Liver (tissue), 9 donors: ENCODE results near the gene FRMD4B. TPM values are rescaled to one million over a fixed set of nuclear protein-coding genes. Genes with fewer than 3 reads are reported as not detected.
A peak's percentile ranks its signal among the peaks of the same experiment; 100 is the strongest.

Experiments used
- DNase-seq: peaks from one replicate; pipeline ENCODE4 v3.0.0-alpha.2; 2017; ENCODE audit warnings: low spot score
- H3K27ac ChIP-seq, 2 donors: one replicate each; pipeline ENCODE4 v1.7.0; 2013; ENCODE audit warnings: inconsistent platforms in 2 of 2, low read length in 2 of 2, control low read depth in 1 of 2, low read depth in 1 of 2, mild to moderate bottlenecking in 1 of 2
- H3K27me3 ChIP-seq, 4 donors: one replicate each; pipeline versions ENCODE4 v1.6.1 to v1.7.0; 2013; ENCODE audit warnings: low read length in 3 of 4, inconsistent platforms in 1 of 4, mild to moderate bottlenecking in 1 of 4, moderate library complexity in 1 of 4; ENCODE audit not compliant: control insufficient read depth in 4 of 4, insufficient read depth in 4 of 4
- H3K36me3 ChIP-seq, 4 donors: one replicate each; pipeline versions ENCODE4 v1.6.1 to v1.7.0; 2013; ENCODE audit warnings: low read length in 3 of 4, mild to moderate bottlenecking in 3 of 4, low read depth in 1 of 4, moderate library complexity in 1 of 4; ENCODE audit not compliant: control insufficient read depth in 4 of 4, insufficient read depth in 3 of 4
- H3K4me1 ChIP-seq, 4 donors: one replicate each; pipeline versions ENCODE4 v1.6.1 to v1.7.0; 2013; ENCODE audit warnings: low read length in 3 of 4, mild to moderate bottlenecking in 3 of 4, moderate library complexity in 1 of 4; ENCODE audit not compliant: control insufficient read depth in 4 of 4, insufficient read depth in 4 of 4
- H3K4me3 ChIP-seq, 3 donors: one replicate each; pipeline versions ENCODE4 v1.6.1 to v1.7.0; 2013; ENCODE audit warnings: low read length in 3 of 3, control low read depth in 1 of 3, low read depth in 1 of 3, mild to moderate bottlenecking in 1 of 3
- H3K9ac ChIP-seq, 2 donors: one replicate each; pipeline ENCODE4 v1.7.0; 2013; ENCODE audit warnings: low read length in 2 of 2, mild to moderate bottlenecking in 2 of 2, moderate library complexity in 2 of 2, control low read depth in 1 of 2, low read depth in 1 of 2
- H3K9me3 ChIP-seq, 4 donors: one replicate each; pipeline versions ENCODE4 v1.6.1 to v1.7.0; 2013; ENCODE audit warnings: low read length in 3 of 4; ENCODE audit not compliant: control insufficient read depth in 4 of 4
- FOXA1 ChIP-seq: IDR thresholded peaks from 2 replicates; pipeline ENCODE4 v1.6.1; 2016; ENCODE audit warnings: antibody characterized with exemption
- FOXA2 ChIP-seq: IDR thresholded peaks from 2 replicates; pipeline ENCODE4 v1.6.1; 2016; ENCODE audit warnings: antibody characterized with exemption
- GABPA ChIP-seq, 2 donors: IDR thresholded peaks in 1 of 2; conservative IDR thresholded peaks in 1 of 2; 2 replicates each; pipeline ENCODE4 v1.6.1; 2016; ENCODE audit warnings: antibody characterized with exemption in 2 of 2, mild to moderate bottlenecking in 1 of 2, moderate library complexity in 1 of 2
- HNF4A ChIP-seq, 2 donors: conservative IDR thresholded peaks; 2 replicates each; pipeline ENCODE4 v1.6.1; 2016; ENCODE audit warnings: antibody characterized with exemption in 2 of 2, mild to moderate bottlenecking in 2 of 2
- HNF4G ChIP-seq: IDR thresholded peaks from 2 replicates; pipeline ENCODE4 v1.6.1; 2016; ENCODE audit warnings: antibody characterized with exemption
- JUND ChIP-seq, 2 donors: IDR thresholded peaks; 2 replicates each; pipeline ENCODE4 v1.6.1; 2016; ENCODE audit warnings: antibody characterized with exemption in 2 of 2
- NR2F2 ChIP-seq: IDR thresholded peaks from 2 replicates; pipeline ENCODE4 v1.6.1; 2016; ENCODE audit warnings: antibody characterized with exemption
- RAD21 ChIP-seq, 2 donors: IDR thresholded peaks; 2 replicates each; pipeline ENCODE4 v1.6.1; 2016; ENCODE audit warnings: antibody characterized with exemption in 2 of 2, mild to moderate bottlenecking in 2 of 2
- RXRA ChIP-seq, 2 donors: IDR thresholded peaks; 2 replicates each; pipeline ENCODE4 v1.6.1; 2017 to 2018; ENCODE audit warnings: antibody characterized with exemption in 2 of 2, mild to moderate bottlenecking in 1 of 2
- SP1 ChIP-seq: IDR thresholded peaks from 2 replicates; pipeline ENCODE4 v1.6.1; 2018; ENCODE audit warnings: antibody characterized with exemption, mild to moderate bottlenecking
- TAF1 ChIP-seq: conservative IDR thresholded peaks from 2 replicates; pipeline ENCODE4 v1.6.1; 2016; ENCODE audit warnings: antibody characterized with exemption, mild to moderate bottlenecking
- YY1 ChIP-seq: IDR thresholded peaks from 2 replicates; pipeline ENCODE4 v1.6.1; 2016; ENCODE audit warnings: antibody characterized with exemption, mild to moderate bottlenecking
- WGBS: extraction: QIAGEN DNeasy Blood & Tissue Kit; methylation state at CpG from one replicate; pipeline ENCODE4 v1.1.7; 2013; 5-methylcytosine and 5-hydroxymethylcytosine counted together
- polyA plus RNA-seq, 2 donors: library from polyadenylated mRNA; stranded (reverse) in 1 of 2; unstranded in 1 of 2; fragments of 200-250 nt in 1 of 2; fragments of >200 nt in 1 of 2; fragmentation: Nextera tagmentation in 1 of 2; extraction: Ambion mirVana in 1 of 2; gene quantifications; one replicate each; pipeline versions ENCODE4 v1.2.1 to v1.2.3, GENCODE V29; 2013 to 2015
- total RNA-seq, 2 donors: library from RNA; depleted of rRNA; stranded (reverse); fragments of >200 nt; gene quantifications; one replicate each; pipeline ENCODE4 v1.2.3, GENCODE V29; 2014
- TF ChIP-seq, protein P1 (sequence below): fragments of 150-350 bp; IDR thresholded peaks from 2 replicates; pipeline ENCODE4 v1.5.1; 2017; ENCODE audit warnings: improper control_type of control experiment, low read depth, low read length; ENCODE audit not compliant: missing input control
- TF ChIP-seq, protein P2 (sequence below): IDR thresholded peaks from 2 replicates; pipeline ENCODE4 v1.6.1; 2016; ENCODE audit warnings: antibody characterized with exemption
- TF ChIP-seq, protein P3 (sequence below): IDR thresholded peaks from 2 replicates; pipeline ENCODE4 v1.6.1; 2016; ENCODE audit warnings: antibody characterized with exemption, mild to moderate bottlenecking
- TF ChIP-seq, protein P4 (sequence below): IDR thresholded peaks from 2 replicates; pipeline ENCODE4 v1.6.1; 2016; ENCODE audit warnings: antibody characterized with exemption
- TF ChIP-seq, protein P5 (sequence below): IDR thresholded peaks from 2 replicates; pipeline ENCODE4 v1.6.1; 2016; ENCODE audit warnings: antibody characterized with exemption
- donor health status: healthy.
- donor health status: healthy.
- donor health status: healthy.
- donor health status: healthy.
- donor health status: healthy.

The FRMD4B gene
- total and polyA plus RNA-seq, 4 donors, result 7.3 to 22.6 (median 15.0) TPM

- Histone ChIP-seq H3K27ac (no peak overlapping the region), H3K36me3 (peaks cover 6 to 65% (median 58%) of the 10 kb centered on the region in 4 donors), H3K4me1 (peaks cover 2 to 10% (median 6%) of the 10 kb centered on the region in 4 donors), H3K27me3 (no peaks in the 10 kb centered on the region), H3K9me3 (no peaks in the 10 kb centered on the region), H3K9ac (no peak overlapping the region), H3K4me3 (no peak overlapping the region)
- TF ChIP-seq NR2F2, result no peak
- no peak for TF ChIP-seq FOXA2
- no peak for TF ChIP-seq SP1
- no peak for TF ChIP-seq GABPA (IDR thresholded peaks at IDR 0.05 in 1 of 2, conservative IDR thresholded peaks at IDR 0.05 in 1 of 2)
- TF ChIP-seq, protein P1, sequence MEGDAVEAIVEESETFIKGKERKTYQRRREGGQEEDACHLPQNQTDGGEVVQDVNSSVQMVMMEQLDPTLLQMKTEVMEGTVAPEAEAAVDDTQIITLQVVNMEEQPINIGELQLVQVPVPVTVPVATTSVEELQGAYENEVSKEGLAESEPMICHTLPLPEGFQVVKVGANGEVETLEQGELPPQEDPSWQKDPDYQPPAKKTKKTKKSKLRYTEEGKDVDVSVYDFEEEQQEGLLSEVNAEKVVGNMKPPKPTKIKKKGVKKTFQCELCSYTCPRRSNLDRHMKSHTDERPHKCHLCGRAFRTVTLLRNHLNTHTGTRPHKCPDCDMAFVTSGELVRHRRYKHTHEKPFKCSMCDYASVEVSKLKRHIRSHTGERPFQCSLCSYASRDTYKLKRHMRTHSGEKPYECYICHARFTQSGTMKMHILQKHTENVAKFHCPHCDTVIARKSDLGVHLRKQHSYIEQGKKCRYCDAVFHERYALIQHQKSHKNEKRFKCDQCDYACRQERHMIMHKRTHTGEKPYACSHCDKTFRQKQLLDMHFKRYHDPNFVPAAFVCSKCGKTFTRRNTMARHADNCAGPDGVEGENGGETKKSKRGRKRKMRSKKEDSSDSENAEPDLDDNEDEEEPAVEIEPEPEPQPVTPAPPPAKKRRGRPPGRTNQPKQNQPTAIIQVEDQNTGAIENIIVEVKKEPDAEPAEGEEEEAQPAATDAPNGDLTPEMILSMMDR, result no peak
- no peak for TF ChIP-seq FOXA1
- TF ChIP-seq YY1, result no peak
- no peak for TF ChIP-seq TAF1
- TF ChIP-seq, protein P2, sequence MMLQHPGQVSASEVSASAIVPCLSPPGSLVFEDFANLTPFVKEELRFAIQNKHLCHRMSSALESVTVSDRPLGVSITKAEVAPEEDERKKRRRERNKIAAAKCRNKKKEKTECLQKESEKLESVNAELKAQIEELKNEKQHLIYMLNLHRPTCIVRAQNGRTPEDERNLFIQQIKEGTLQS, result no peak
- TF ChIP-seq JUND (IDR thresholded peaks at IDR 0.05), result no peak
- TF ChIP-seq HNF4A (conservative IDR thresholded peaks at IDR 0.05), result no peak
- no peak for TF ChIP-seq RAD21 (IDR thresholded peaks at IDR 0.05)
- TF ChIP-seq, protein P3, sequence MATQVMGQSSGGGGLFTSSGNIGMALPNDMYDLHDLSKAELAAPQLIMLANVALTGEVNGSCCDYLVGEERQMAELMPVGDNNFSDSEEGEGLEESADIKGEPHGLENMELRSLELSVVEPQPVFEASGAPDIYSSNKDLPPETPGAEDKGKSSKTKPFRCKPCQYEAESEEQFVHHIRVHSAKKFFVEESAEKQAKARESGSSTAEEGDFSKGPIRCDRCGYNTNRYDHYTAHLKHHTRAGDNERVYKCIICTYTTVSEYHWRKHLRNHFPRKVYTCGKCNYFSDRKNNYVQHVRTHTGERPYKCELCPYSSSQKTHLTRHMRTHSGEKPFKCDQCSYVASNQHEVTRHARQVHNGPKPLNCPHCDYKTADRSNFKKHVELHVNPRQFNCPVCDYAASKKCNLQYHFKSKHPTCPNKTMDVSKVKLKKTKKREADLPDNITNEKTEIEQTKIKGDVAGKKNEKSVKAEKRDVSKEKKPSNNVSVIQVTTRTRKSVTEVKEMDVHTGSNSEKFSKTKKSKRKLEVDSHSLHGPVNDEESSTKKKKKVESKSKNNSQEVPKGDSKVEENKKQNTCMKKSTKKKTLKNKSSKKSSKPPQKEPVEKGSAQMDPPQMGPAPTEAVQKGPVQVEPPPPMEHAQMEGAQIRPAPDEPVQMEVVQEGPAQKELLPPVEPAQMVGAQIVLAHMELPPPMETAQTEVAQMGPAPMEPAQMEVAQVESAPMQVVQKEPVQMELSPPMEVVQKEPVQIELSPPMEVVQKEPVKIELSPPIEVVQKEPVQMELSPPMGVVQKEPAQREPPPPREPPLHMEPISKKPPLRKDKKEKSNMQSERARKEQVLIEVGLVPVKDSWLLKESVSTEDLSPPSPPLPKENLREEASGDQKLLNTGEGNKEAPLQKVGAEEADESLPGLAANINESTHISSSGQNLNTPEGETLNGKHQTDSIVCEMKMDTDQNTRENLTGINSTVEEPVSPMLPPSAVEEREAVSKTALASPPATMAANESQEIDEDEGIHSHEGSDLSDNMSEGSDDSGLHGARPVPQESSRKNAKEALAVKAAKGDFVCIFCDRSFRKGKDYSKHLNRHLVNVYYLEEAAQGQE, result no peak
- TF ChIP-seq HNF4G, result no peak
- no peak for DNase-seq
- WGBS, result 91% methylated on average over 4 of the region's 4 CpGs
Measured at GRCh38 chr3:69189487-69189886, 196.4 kb downstream of the FRMD4B start.

GRCh38 chr3:69186575-69187093, 199.3 kb downstream of the FRMD4B start:
- TF ChIP-seq, protein P4, sequence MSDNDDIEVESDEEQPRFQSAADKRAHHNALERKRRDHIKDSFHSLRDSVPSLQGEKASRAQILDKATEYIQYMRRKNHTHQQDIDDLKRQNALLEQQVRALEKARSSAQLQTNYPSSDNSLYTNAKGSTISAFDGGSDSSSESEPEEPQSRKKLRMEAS, result no peak
- no peak for TF ChIP-seq YY1
- TF ChIP-seq JUND (IDR thresholded peaks at IDR 0.05), result peak in 1 of 2 donors; percentile 11
- TF ChIP-seq, protein P5, sequence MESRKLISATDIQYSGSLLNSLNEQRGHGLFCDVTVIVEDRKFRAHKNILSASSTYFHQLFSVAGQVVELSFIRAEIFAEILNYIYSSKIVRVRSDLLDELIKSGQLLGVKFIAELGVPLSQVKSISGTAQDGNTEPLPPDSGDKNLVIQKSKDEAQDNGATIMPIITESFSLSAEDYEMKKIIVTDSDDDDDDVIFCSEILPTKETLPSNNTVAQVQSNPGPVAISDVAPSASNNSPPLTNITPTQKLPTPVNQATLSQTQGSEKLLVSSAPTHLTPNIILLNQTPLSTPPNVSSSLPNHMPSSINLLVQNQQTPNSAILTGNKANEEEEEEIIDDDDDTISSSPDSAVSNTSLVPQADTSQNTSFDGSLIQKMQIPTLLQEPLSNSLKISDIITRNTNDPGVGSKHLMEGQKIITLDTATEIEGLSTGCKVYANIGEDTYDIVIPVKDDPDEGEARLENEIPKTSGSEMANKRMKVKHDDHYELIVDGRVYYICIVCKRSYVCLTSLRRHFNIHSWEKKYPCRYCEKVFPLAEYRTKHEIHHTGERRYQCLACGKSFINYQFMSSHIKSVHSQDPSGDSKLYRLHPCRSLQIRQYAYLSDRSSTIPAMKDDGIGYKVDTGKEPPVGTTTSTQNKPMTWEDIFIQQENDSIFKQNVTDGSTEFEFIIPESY, result no peak
- TF ChIP-seq RAD21 (IDR thresholded peaks at IDR 0.05), result peak in 1 of 2 donors; percentile 30
- TF ChIP-seq RXRA (IDR thresholded peaks at IDR 0.05), result peak in 1 of 2 donors; percentile 17
- peak; percentile 13 to 37 for TF ChIP-seq HNF4A (conservative IDR thresholded peaks at IDR 0.05)
- peaks cover 4 to 56% (median 50%) of the 10 kb centered on the region in 4 donors for H3K36me3 ChIP-seq
- H3K9me3 ChIP-seq, result no peaks in the 10 kb centered on the region
- H3K9ac ChIP-seq, result no peak overlapping the region
- H3K27ac ChIP-seq, result peak overlapping the region in 1 of 2 donors; percentile 39
- peaks cover 2 to 10% (median 6%) of the 10 kb centered on the region in 4 donors for H3K4me1 ChIP-seq
- WGBS, result 78% methylated on average over 4 of the region's 4 CpGs
- no peak overlapping the region for H3K4me3 ChIP-seq
- DNase-seq, result no peak
- H3K27me3 ChIP-seq, result no peaks in the 10 kb centered on the region
